ENCODE results near the gene FBXO3. TPM values are rescaled to one million over a fixed set of nuclear protein-coding genes. Genes with fewer than 3 reads are reported as not detected.
"Not testable (repeated sequence)": the region's sequence is repeated elsewhere in the genome, so short reads cannot be mapped to it uniquely, and the experiment has no call there.

Gene FBXO3, protein sequence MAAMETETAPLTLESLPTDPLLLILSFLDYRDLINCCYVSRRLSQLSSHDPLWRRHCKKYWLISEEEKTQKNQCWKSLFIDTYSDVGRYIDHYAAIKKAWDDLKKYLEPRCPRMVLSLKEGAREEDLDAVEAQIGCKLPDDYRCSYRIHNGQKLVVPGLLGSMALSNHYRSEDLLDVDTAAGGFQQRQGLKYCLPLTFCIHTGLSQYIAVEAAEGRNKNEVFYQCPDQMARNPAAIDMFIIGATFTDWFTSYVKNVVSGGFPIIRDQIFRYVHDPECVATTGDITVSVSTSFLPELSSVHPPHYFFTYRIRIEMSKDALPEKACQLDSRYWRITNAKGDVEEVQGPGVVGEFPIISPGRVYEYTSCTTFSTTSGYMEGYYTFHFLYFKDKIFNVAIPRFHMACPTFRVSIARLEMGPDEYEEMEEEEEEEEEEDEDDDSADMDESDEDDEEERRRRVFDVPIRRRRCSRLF
- total RNA-seq (2014; rRNA removed; shearing (Covaris generic)), result 11.6 and 12.1 TPM in 2 replicates
- 19.2 and 21.3 TPM in 2 replicates for total RNA-seq (2022)
- percentile 72 among the genes with signal in this experiment for Bru-seq, nascent RNA
- BruChase-seq, experiment 1, labeled RNA remaining after a 6-hour chase, result percentile 65 among the genes with signal in this experiment
- BruChase-seq, experiment 2, labeled RNA remaining after a 2-hour chase, result percentile 74 among the genes with signal in this experiment
- long read RNA-seq, transcript FBXO3-202 (10 exons, 1,672 nt), result major isoform, 12 of 52 reads
- long read RNA-seq, transcript FBXO3-201 (11 exons, 2,397 nt), result minor isoform, 11 of 52 reads
- long read RNA-seq, partial matches to known transcripts, result 1 of 52 reads
- long read RNA-seq, other reads (novel, unspliced or antisense), result 28 of 52 reads

DNA sequence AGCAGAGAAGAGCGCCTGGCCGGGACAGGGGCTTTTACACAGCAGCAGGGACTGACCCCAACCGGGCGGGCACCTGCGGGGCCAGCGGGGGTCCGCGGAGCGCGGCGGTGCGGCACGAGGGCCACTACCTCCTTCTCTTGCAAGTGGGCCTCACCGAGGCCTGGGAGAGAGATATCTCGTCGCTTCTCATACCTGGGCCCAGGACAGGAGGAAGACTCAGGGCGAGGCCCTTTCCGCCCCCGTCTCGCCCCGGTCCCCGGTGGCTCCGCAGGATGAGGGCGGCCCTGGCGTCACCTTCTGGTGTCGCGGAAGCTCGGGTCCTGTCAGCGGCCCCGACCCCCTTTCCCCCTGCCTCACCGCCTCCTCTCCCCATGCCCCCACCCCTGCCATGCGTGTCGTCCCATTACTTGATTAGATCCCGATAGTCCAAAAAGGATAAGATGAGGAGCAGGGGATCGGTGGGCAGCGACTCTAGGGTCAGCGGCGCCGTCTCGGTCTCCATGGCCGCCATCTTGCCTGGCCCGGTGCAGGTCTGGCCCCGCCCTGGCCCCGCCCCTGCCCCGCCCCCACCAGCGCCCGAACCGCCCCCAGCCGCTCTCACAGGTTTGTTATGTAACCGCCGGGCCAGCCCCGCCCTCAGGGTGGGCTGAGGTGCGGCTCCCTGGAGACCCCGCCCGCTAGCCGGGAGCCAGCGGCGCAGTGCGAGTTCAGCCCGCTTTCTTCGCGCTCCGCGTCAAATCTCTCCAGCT is at the start of gene FBXO3:
Gene FBXO3 (minus strand): TSS at position 534 of the 749 bp plus-strand sequence. CDS start 23 bp downstream, at position 511.
- ChIA-PET POLR2A (interaction anchor here (0.6 to 1.1 kb wide), 4 partner anchors 20 to 845 kb away, joined by 3 to 6 read pairs (median 3); no protein-coding TSS in a partner anchor), CTCF (ENCODE audit: unreplicated experiment) (no interaction called here)
- Histone ChIP-seq H3K4me1 (ENCODE audit: insufficient read depth, low read length, poor library complexity, severe bottlenecking) (peaks cover 16% of the 10 kb centered on the region), H3K9me2 (ENCODE audit: insufficient read depth, low read length) (no peaks in the 10 kb centered on the region), H3K79me2 (ENCODE audit: insufficient read depth, low read depth, low read length) (no peaks in the 10 kb centered on the region), H2AFZ (ENCODE audit: low read length) (peak within 1 kb of the TSS; percentile 97), H3K4me2 (ENCODE audit: low read length) (peak within 1 kb of the TSS; percentile 87), H3K4me3 (ENCODE audit: low read depth, low read length, poor library complexity, severe bottlenecking) (peak within 1 kb of the TSS; percentile 97), H3K27ac (ENCODE audit: low read depth, low read length, poor library complexity, severe bottlenecking) (no peak within 1 kb of the TSS), H3K36me3 (ENCODE audit: insufficient read depth, low read length) (no peaks in the 10 kb centered on the region), H4K20me1 (ENCODE audit: insufficient read depth, low read length) (no peaks in the 10 kb centered on the region), H3K9me3 (ENCODE audit: low read length) (no peaks in the 10 kb centered on the region)
- no TSS peak for BruUV-seq (replicated peaks)
- DNase-seq (ENCODE audit: low spot score), result peak; percentile 93
- TF ChIP-seq EZH2phosphoT487 (IDR thresholded peaks at IDR 0.05; ENCODE audit: borderline replicate concordance, low read depth, low read length), result no peak
- no peak for TF ChIP-seq CTCF (conservative IDR thresholded peaks at IDR 0.05; ENCODE audit: low read length)
- intact Hi-C loops (cut with micrococcal nuclease; ENCODE audit: unreplicated experiment), result no loop called here

DNA sequence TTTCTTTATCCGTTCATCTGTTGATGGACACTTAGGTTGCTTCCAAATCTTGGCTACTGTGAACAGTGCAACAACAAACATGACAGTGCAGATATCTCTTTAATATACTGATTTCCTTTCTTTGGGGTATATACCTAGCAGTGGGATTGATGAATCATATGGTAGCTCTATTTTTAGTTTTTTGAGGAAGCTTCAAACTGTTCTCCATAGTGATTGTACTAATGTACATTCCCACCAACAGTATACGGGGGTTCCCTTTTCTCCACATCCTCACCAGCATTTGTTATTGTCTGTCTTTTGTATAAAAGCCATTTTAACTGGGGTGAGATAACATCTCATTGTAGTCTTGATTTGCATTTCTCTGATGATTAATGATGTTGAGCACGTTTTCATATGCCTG is 48.7 kb upstream of the FBXO3 start:
- H2AFZ ChIP-seq (ENCODE audit: low read length); CTCF ChIA-PET (ENCODE audit: unreplicated experiment); H3K4me1 ChIP-seq (ENCODE audit: insufficient read depth, low read length, poor library complexity, severe bottlenecking); H3K36me3 ChIP-seq (ENCODE audit: insufficient read depth, low read length); intact Hi-C loops (cut with micrococcal nuclease; ENCODE audit: unreplicated experiment); H3K79me2 ChIP-seq (ENCODE audit: insufficient read depth, low read depth, low read length); H3K27ac ChIP-seq (ENCODE audit: low read depth, low read length, poor library complexity, severe bottlenecking); H3K4me2 ChIP-seq (ENCODE audit: low read length); DNase-seq (ENCODE audit: low spot score); BruUV-seq (replicated peaks); H4K20me1 ChIP-seq (ENCODE audit: insufficient read depth, low read length); H3K9me3 ChIP-seq (ENCODE audit: low read length); H3K9me2 ChIP-seq (ENCODE audit: insufficient read depth, low read length); H3K4me3 ChIP-seq (ENCODE audit: low read depth, low read length, poor library complexity, severe bottlenecking): not testable (repeated sequence)
- POLR2A ChIA-PET, result interaction anchor here (0.6 kb wide), 1 partner anchor 321 kb away, joined by 3 read pairs; no protein-coding TSS in a partner anchor

Data from OCI-LY7 (cell line).